Neutrophil (primary cell): ENCODE measurements around the gene COL8A1.
"Not testable (repeated sequence)": the region's sequence is repeated elsewhere in the genome, so short reads cannot be mapped to it uniquely, and the experiment has no call there.

Source experiments
- H3K27ac ChIP-seq: fragments of 200-600 bp; sonication (generic); 2 replicates; pipeline ENCODE4 v1.5.1; 2016; ENCODE audit warnings: mild to moderate bottlenecking, moderate library complexity
- H3K27me3 ChIP-seq: fragments of 200-600 bp; sonication (generic); 2 replicates; pipeline ENCODE4 v1.6.0; 2016; ENCODE audit warnings: mild to moderate bottlenecking
- H3K36me3 ChIP-seq: fragments of 200-600 bp; sonication (generic); 2 replicates; pipeline ENCODE4 v1.5.1; 2017
- H3K4me1 ChIP-seq, 2 experiments: fragments of 200-600 bp in 1 of 2; sonication (generic) in 1 of 2; 1 replicate in 1 of 2; 2 replicates in 1 of 2; pipeline versions ENCODE4 v1.5.1 to v1.6.1; 2013 to 2016; ENCODE audit warnings: low read depth in 1 of 2, low read length in 1 of 2, mild to moderate bottlenecking in 1 of 2, moderate library complexity in 1 of 2; ENCODE audit not compliant: control insufficient read depth in 1 of 2, insufficient read depth in 1 of 2
- H3K4me3 ChIP-seq, 2 experiments: fragments of 200-600 bp in 1 of 2; sonication (generic) in 1 of 2; 1 replicate in 1 of 2; 2 replicates in 1 of 2; pipeline ENCODE4 v1.5.1; 2013 to 2016; ENCODE audit warnings: low read depth in 1 of 2, low read length in 1 of 2, mild to moderate bottlenecking in 1 of 2, moderate library complexity in 1 of 2
- H3K9me3 ChIP-seq: fragments of 200-600 bp; sonication (generic); 2 replicates; pipeline ENCODE4 v1.5.1; 2016
- CTCF ChIP-seq: fragments of 200-600 bp; sonication (generic); IDR thresholded peaks from 2 replicates; pipeline ENCODE4 v1.5.1; 2016; ENCODE audit warnings: antibody characterized with exemption

Gene COL8A1

GRCh38 chr3:99720985-99721632 is 82.7 kb downstream of the COL8A1 start:
- no peak for TF ChIP-seq CTCF

GRCh38 chr3:99721633-99722007 is 83.2 kb downstream of the COL8A1 start:
- Histone ChIP-seq H3K4me3 (no peak overlapping the region), H3K36me3 (no peaks in the 10 kb centered on the region), H3K27me3 (no peaks in the 10 kb centered on the region), H3K9me3 (no peaks in the 10 kb centered on the region), H3K4me1 (no peaks in the 10 kb centered on the region), H3K27ac (no peak overlapping the region)
- TF ChIP-seq CTCF = no peak

More at GRCh38 chr3:99720985-99721632, 82.7 kb downstream of the COL8A1 start:
- Histone ChIP-seq H3K27ac (no peak overlapping the region), H3K4me1 (no peaks in the 10 kb centered on the region), H3K4me3 (no peak overlapping the region), H3K36me3 (no peaks in the 10 kb centered on the region), H3K27me3 (no peaks in the 10 kb centered on the region), H3K9me3 (no peaks in the 10 kb centered on the region)

GRCh38 chr3:99724276-99724675 is 85.9 kb downstream of the COL8A1 start:
- H3K36me3 ChIP-seq = no peaks in the 10 kb centered on the region
- H3K4me1 ChIP-seq = no peaks in the 10 kb centered on the region
- no peak overlapping the region for H3K4me3 ChIP-seq
- no peak for TF ChIP-seq CTCF
- no peaks in the 10 kb centered on the region for H3K9me3 ChIP-seq
- H3K27ac ChIP-seq = no peak overlapping the region
- no peaks in the 10 kb centered on the region for H3K27me3 ChIP-seq

- Histone ChIP-seq H3K4me3 (no peak overlapping the region), H3K36me3 (no peaks in the 10 kb centered on the region), H3K9me3 (no peaks in the 10 kb centered on the region), H3K27ac (no peak overlapping the region), H3K27me3 (no peaks in the 10 kb centered on the region), H3K4me1 (no peaks in the 10 kb centered on the region)
- no peak for TF ChIP-seq CTCF
Measured at GRCh38 chr3:99730870-99731269, 92.5 kb downstream of the COL8A1 start.

- H3K27ac ChIP-seq = no peak overlapping the region
- TF ChIP-seq CTCF = no peak
- no peak overlapping the region for H3K4me3 ChIP-seq
- no peaks in the 10 kb centered on the region for H3K36me3 ChIP-seq
- H3K27me3 ChIP-seq = no peaks in the 10 kb centered on the region
- no peaks in the 10 kb centered on the region for H3K9me3 ChIP-seq
- no peaks in the 10 kb centered on the region for H3K4me1 ChIP-seq
Measured at GRCh38 chr3:99731499-99731898, 93.1 kb downstream of the COL8A1 start.

- not testable (repeated sequence) for H3K4me3 ChIP-seq, H3K36me3 ChIP-seq, H3K27ac ChIP-seq, H3K4me1 ChIP-seq, H3K27me3 ChIP-seq, H3K9me3 ChIP-seq
Measured at GRCh38 chr3:99740371-99740770, 102.0 kb downstream of the COL8A1 start.
